Forelimb muscle (tissue), 1 donor: Measurements from ENCODE around the gene EXOC4. TPM values are rescaled to one million over a fixed set of nuclear protein-coding genes. Genes with fewer than 3 reads are reported as not detected.

Source experiments
- DNase-seq: peaks from one replicate; pipeline ENCODE4 v3.0.0-alpha.2; 2013; ENCODE audit warnings: low read depth
- polyA plus RNA-seq: library from polyadenylated mRNA; unstranded; fragments of 120-200 nt; gene quantifications from one replicate; pipeline ENCODE4 v1.2.1, GENCODE V29; 2013; ENCODE audit not compliant: insufficient read length

EXOC4 gene
- polyA plus RNA-seq, 1 donor, result 55.2 TPM

GRCh38 chr7:133491201-133491691 is 238.4 kb downstream of the EXOC4 start:
- no peak for DNase-seq

- no peak for DNase-seq
These were observed 239.2 kb downstream of the EXOC4 start for GRCh38 chr7:133491846-133492652.

- DNase-seq, result no peak
These were observed 244.2 kb downstream of the EXOC4 start for GRCh38 chr7:133497061-133497460.

GRCh38 chr7:133501771-133502170 is 248.9 kb downstream of the EXOC4 start:
- DNase-seq, result no peak

- DNase-seq, result no peak
These were observed 249.6 kb downstream of the EXOC4 start for GRCh38 chr7:133502498-133502897.

GRCh38 chr7:133502972-133503371 is 250.1 kb downstream of the EXOC4 start:
- DNase-seq, result no peak

GRCh38 chr7:133504825-133505224 is 251.9 kb downstream of the EXOC4 start:
- no peak for DNase-seq

- no peak for DNase-seq
These were observed 256.9 kb downstream of the EXOC4 start for GRCh38 chr7:133509822-133510221.

GRCh38 chr7:133510326-133511055 is 257.6 kb downstream of the EXOC4 start:
- no peak for DNase-seq

- no peak for DNase-seq
These were observed 258.4 kb downstream of the EXOC4 start for GRCh38 chr7:133511252-133511651.

GRCh38 chr7:133511708-133512107 is 258.8 kb downstream of the EXOC4 start:
- DNase-seq, result no peak

- no peak for DNase-seq
These were observed 259.7 kb downstream of the EXOC4 start for GRCh38 chr7:133512560-133512959.

- no peak for DNase-seq
These were observed 260.7 kb downstream of the EXOC4 start for GRCh38 chr7:133513608-133514007.

- DNase-seq, result no peak
These were observed 261.7 kb downstream of the EXOC4 start for GRCh38 chr7:133514551-133514950.

- DNase-seq, result no peak
These were observed 264.9 kb downstream of the EXOC4 start for GRCh38 chr7:133517766-133518165.

GRCh38 chr7:133518718-133519117 is 265.8 kb downstream of the EXOC4 start:
- DNase-seq, result no peak

GRCh38 chr7:133520248-133520647 is 267.4 kb downstream of the EXOC4 start:
- no peak for DNase-seq

- no peak for DNase-seq
These were observed 269.6 kb downstream of the EXOC4 start for GRCh38 chr7:133522501-133522900.

- no peak for DNase-seq
These were observed 275.9 kb downstream of the EXOC4 start for GRCh38 chr7:133528796-133529195.

- DNase-seq, result no peak
These were observed 277.0 kb downstream of the EXOC4 start for GRCh38 chr7:133529861-133530260.

- DNase-seq, result peak; percentile 34
These were observed 277.8 kb downstream of the EXOC4 start for GRCh38 chr7:133530682-133531081.

- no peak for DNase-seq
These were observed 281.9 kb downstream of the EXOC4 start for GRCh38 chr7:133534816-133535215.

GRCh38 chr7:133535308-133535707 is 282.4 kb downstream of the EXOC4 start:
- DNase-seq, result no peak
